GM12872 (cell line): ENCODE measurements around the gene MYH15.

ENCODE experiments used
- CTCF ChIP-seq: IDR thresholded peaks from 3 replicates; pipeline ENCODE4 v1.5.1; 2011; ENCODE audit warnings: low read depth, mild to moderate bottlenecking, low read length, moderate library complexity; ENCODE audit not compliant: insufficient read depth

Gene MYH15

GRCh38 chr3:108381529-108382140 lies 128.8 kb downstream of the MYH15 start:
- no peak for TF ChIP-seq CTCF

- TF ChIP-seq CTCF, result no peak
Measured at GRCh38 chr3:108380128-108380795, 130.1 kb downstream of the MYH15 start.

GRCh38 chr3:108378153-108378951 lies 132.0 kb downstream of the MYH15 start:
- TF ChIP-seq CTCF, result no peak

GRCh38 chr3:108377384-108377783 lies 133.0 kb downstream of the MYH15 start:
- no peak for TF ChIP-seq CTCF

- no peak for TF ChIP-seq CTCF
Measured at GRCh38 chr3:108376026-108376425, 134.4 kb downstream of the MYH15 start.

GRCh38 chr3:108359011-108359410 lies 151.4 kb downstream of the MYH15 start:
- TF ChIP-seq CTCF, result no peak

- TF ChIP-seq CTCF, result no peak
Measured at GRCh38 chr3:108357042-108357441, 153.4 kb downstream of the MYH15 start.
